ENCODE data around the gene TCEANC2. TPM values are rescaled to one million over a fixed set of nuclear protein-coding genes. Genes with fewer than 3 reads are reported as not detected.

TCEANC2 gene
- total RNA-seq, 1 donor from 2014 or later = 10.7 TPM

GRCh38 chr1:54131419-54131818 lies 78.0 kb downstream of the TCEANC2 start:
- intact Hi-C loops (cut with micrococcal nuclease) = no loop called here

- intact Hi-C loops (cut with micrococcal nuclease) = no loop called here
These were observed 79.1 kb downstream of the TCEANC2 start for GRCh38 chr1:54132495-54132894.

GRCh38 chr1:54134295-54134694 lies 80.9 kb downstream of the TCEANC2 start:
- intact Hi-C loops (cut with micrococcal nuclease) = no loop called here

GRCh38 chr1:54135436-54136120 lies 82.2 kb downstream of the TCEANC2 start:
- intact Hi-C loops (cut with micrococcal nuclease) = no loop called here

- intact Hi-C loops (cut with micrococcal nuclease) = no loop called here
These were observed 83.0 kb downstream of the TCEANC2 start for GRCh38 chr1:54136269-54136896.

GRCh38 chr1:54136963-54137533 lies 83.6 kb downstream of the TCEANC2 start:
- intact Hi-C loops (cut with micrococcal nuclease) = no loop called here

GRCh38 chr1:54137534-54138061 lies 84.2 kb downstream of the TCEANC2 start:
- intact Hi-C loops (cut with micrococcal nuclease) = no loop called here

- intact Hi-C loops (cut with micrococcal nuclease) = no loop called here
These were observed 85.6 kb downstream of the TCEANC2 start for GRCh38 chr1:54138994-54139393.

- intact Hi-C loops (cut with micrococcal nuclease) = no loop called here
These were observed 86.3 kb downstream of the TCEANC2 start for GRCh38 chr1:54139711-54140110.

- intact Hi-C loops (cut with micrococcal nuclease) = no loop called here
These were observed 88.9 kb downstream of the TCEANC2 start for GRCh38 chr1:54142146-54142900.

- intact Hi-C loops (cut with micrococcal nuclease) = no loop called here
These were observed 91.0 kb downstream of the TCEANC2 start for GRCh38 chr1:54144366-54144765.

GRCh38 chr1:54149734-54150133 lies 96.3 kb downstream of the TCEANC2 start:
- intact Hi-C loops (cut with micrococcal nuclease) = no loop called here

- intact Hi-C loops (cut with micrococcal nuclease) = no loop called here
These were observed 97.6 kb downstream of the TCEANC2 start for GRCh38 chr1:54151013-54151412.

GRCh38 chr1:54152696-54153095 lies 99.3 kb downstream of the TCEANC2 start, which contains the start of gene CDCP2:
Gene CDCP2, minus strand, starts transcription at chr1:54153000. Its CDS starts 78 bp downstream, at chr1:54152922.
- intact Hi-C loops (cut with micrococcal nuclease) = no loop called here

- intact Hi-C loops (cut with micrococcal nuclease) = no loop called here
These were observed 100.4 kb downstream of the TCEANC2 start for GRCh38 chr1:54153535-54154439.

Other genes with a start within 250 kb of the TCEANC2 start
- 27.3 and 28.4 TPM in 2 replicates for gene NDC1, start 215.3 kb upstream of the TCEANC2 start, total RNA-seq
- 15.3 and 16.7 TPM in 2 replicates for gene YIPF1, start 163.8 kb upstream of the TCEANC2 start, total RNA-seq
- gene DIO1, start 159.4 kb upstream of the TCEANC2 start, total RNA-seq = not detected in 2 replicates
- 61.6 and 66.9 TPM in 2 replicates for gene IFT25, start 107.9 kb upstream of the TCEANC2 start, total RNA-seq
- 19.2 and 23.4 TPM in 2 replicates for gene LRRC42, start 107.3 kb upstream of the TCEANC2 start, total RNA-seq
- not detected in 2 replicates for gene LDLRAD1, start 35.4 kb upstream of the TCEANC2 start, total RNA-seq
- 148 and 154 TPM in 2 replicates for gene TMEM59, start 404 bp upstream of the TCEANC2 start, total RNA-seq
- not detected in 2 replicates for gene CDCP2, start 99.4 kb downstream of the TCEANC2 start, total RNA-seq
- gene CYB5RL, start 146.4 kb downstream of the TCEANC2 start, total RNA-seq = 11.1 and 12.5 TPM in 2 replicates
- 105 and 109 TPM in 2 replicates for gene MRPL37, start 146.6 kb downstream of the TCEANC2 start, total RNA-seq

Data from T-helper 2 cell treated with Interferon-gamma antibody and Interleukin-4, amounts not matched to agents 100 ng/mL and 5 ng/mL, for 36 hours (primary cell).